GM19397 (cell line): Measurements from ENCODE around the gene IL33.
A peak's percentile ranks its signal among the peaks of the same experiment; 100 is the strongest.
"Not testable (repeated sequence)": the region's sequence is repeated elsewhere in the genome, so short reads cannot be mapped to it uniquely, and the experiment has no call there.

Experiments
- ATAC-seq: cut with Tn5 transposase; IDR thresholded peaks from one replicate; pipeline ENCODE4 v1.9.1; 2021; ENCODE audit warnings: mild to moderate bottlenecking, moderate library complexity; ENCODE audit not compliant: unreplicated experiment

IL33 gene

GRCh38 chr9:6215562-6215961, at the start of gene IL33:
Gene IL33, plus strand, starts transcription at chr9:6215807. Its CDS starts 25,888 bp downstream, at chr9:6241695.
- ATAC-seq: no peak

GRCh38 chr9:6171667-6172066, 43.9 kb upstream of the IL33 start:
- ATAC-seq: no peak

GRCh38 chr9:6173914-6174313, 41.7 kb upstream of the IL33 start:
- no peak for ATAC-seq

GRCh38 chr9:6182549-6183226, 32.9 kb upstream of the IL33 start:
- not testable (repeated sequence) for ATAC-seq

GRCh38 chr9:6183227-6183551, 32.4 kb upstream of the IL33 start:
- ATAC-seq: no peak

- ATAC-seq: no peak
Observed at GRCh38 chr9:6183627-6184026, 32.0 kb upstream of the IL33 start.

GRCh38 chr9:6184749-6185645, 30.6 kb upstream of the IL33 start:
- ATAC-seq: peak; percentile 86

GRCh38 chr9:6186691-6187090, 28.9 kb upstream of the IL33 start:
- no peak for ATAC-seq

- no peak for ATAC-seq
Observed at GRCh38 chr9:6187272-6187671, 28.3 kb upstream of the IL33 start.

- ATAC-seq: no peak
Observed at GRCh38 chr9:6188466-6188865, 27.1 kb upstream of the IL33 start.

- ATAC-seq: no peak
Observed at GRCh38 chr9:6188906-6189305, 26.7 kb upstream of the IL33 start.

- ATAC-seq: no peak
Observed at GRCh38 chr9:6194934-6195333, 20.7 kb upstream of the IL33 start.

- no peak for ATAC-seq
Observed at GRCh38 chr9:6195714-6196360, 19.8 kb upstream of the IL33 start.

- no peak for ATAC-seq
Observed at GRCh38 chr9:6197330-6197729, 18.3 kb upstream of the IL33 start.

- no peak for ATAC-seq
Observed at GRCh38 chr9:6198251-6198650, 17.4 kb upstream of the IL33 start.

- ATAC-seq: no peak
Observed at GRCh38 chr9:6199596-6199995, 16.0 kb upstream of the IL33 start.

GRCh38 chr9:6200761-6201160, 14.8 kb upstream of the IL33 start:
- no peak for ATAC-seq

- ATAC-seq: no peak
Observed at GRCh38 chr9:6209966-6210365, 5.6 kb upstream of the IL33 start.

GRCh38 chr9:6212722-6213375, 2.8 kb upstream of the IL33 start:
- ATAC-seq: no peak

- ATAC-seq: no peak
Observed at GRCh38 chr9:6214434-6214833, 1.2 kb upstream of the IL33 start.

GRCh38 chr9:6214903-6215302, 704 bp upstream of the IL33 start:
- no peak for ATAC-seq
